22Rv1 (cell line): ENCODE data around the gene ENDOD1.

Experiments used
- CTCF ChIP-seq: fragments of 450-650 bp; IDR thresholded peaks from 2 replicates; pipeline ENCODE4 v1.5.1; 2017; ENCODE audit warnings: mild to moderate bottlenecking
- ZFX ChIP-seq: fragments of 450-650 bp; IDR thresholded peaks from 2 replicates; pipeline ENCODE4 v1.6.1; 2017; ENCODE audit warnings: antibody characterized with exemption, borderline replicate concordance

GRCh38 chr11:95119361-95120060, 29.9 kb downstream of the ENDOD1 start:
- no peak for TF ChIP-seq CTCF
- TF ChIP-seq ZFX: no peak
